Measurements from ENCODE around the gene ABCA5.

The ABCA5 gene

DNA sequence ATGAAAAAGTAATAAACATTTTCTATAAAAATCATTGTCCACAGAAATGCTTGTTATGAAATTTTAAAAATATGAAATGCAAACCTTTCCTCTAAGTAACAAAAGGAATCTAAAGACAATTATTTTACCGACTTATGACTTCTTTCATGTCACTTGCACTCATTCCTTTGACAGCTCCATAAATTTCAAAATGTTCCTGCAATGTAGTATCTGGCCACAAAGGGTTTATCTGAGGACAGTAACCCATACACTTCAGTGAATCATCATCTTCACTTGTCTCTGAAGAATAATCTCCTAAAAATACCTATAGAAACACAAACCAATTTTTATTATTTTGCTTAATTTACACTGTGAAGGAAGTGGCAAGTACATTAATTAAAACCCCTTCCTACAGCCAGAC is 72.7 kb downstream of the ABCA5 start:
- DNase-seq = no peak

GRCh38 chr17:69250641-69251040 is 76.3 kb downstream of the ABCA5 start:
- DNase-seq = no peak

- DNase-seq = peak; percentile 70 to 78
Observed at GRCh38 chr17:69246726-69247375, 80.1 kb downstream of the ABCA5 start.

DNA sequence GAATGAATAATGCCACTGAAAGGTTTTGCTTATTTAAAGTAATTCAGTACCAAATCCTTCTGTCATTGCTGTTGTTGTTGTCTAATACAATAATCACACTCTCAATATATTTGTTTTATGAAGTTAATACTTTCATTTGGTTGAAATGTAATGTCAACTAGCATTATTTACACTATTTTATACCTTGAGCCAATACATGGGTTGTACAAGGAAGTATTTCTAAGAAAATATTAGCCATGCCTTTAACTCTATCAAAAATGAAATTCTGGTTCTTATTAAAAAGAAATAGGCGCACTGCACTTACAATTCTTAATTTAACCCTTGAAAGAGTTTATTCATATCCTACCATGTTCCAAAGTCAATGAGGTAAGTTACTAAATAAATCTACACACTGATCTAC is 80.7 kb downstream of the ABCA5 start:
- no peak for DNase-seq

GRCh38 chr17:69245617-69246016 is 81.3 kb downstream of the ABCA5 start:
- DNase-seq = no peak

- DNase-seq = no peak
Observed at GRCh38 chr17:69239611-69240600, 87.0 kb downstream of the ABCA5 start.

- no peak for DNase-seq
Observed at GRCh38 chr17:69236946-69237345, 90.0 kb downstream of the ABCA5 start.

DNA sequence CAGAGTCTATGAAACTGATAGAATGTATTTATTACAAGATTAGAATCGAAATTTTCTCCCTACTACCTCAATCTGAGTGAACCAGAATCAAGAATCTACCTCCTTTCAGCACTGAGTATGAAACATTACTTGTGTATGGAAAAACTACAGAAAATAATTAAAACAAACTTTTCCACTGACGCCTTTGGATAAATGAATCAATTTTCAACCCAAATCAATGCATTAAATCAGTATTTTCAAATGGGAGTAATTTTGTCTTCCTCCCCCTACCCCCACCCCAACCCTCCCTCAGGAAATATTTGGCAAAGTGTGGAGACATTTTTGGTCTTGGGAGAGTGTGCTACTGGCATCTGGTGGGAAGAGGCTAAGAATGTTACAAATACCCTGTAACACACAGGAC is 90.5 kb downstream of the ABCA5 start:
- no peak for DNase-seq

- peak; percentile 77 to 79 for DNase-seq
Observed at GRCh38 chr17:69235338-69236058, 91.4 kb downstream of the ABCA5 start.

GRCh38 chr17:69232650-69233049 is 94.3 kb downstream of the ABCA5 start:
- no peak for DNase-seq

DNA sequence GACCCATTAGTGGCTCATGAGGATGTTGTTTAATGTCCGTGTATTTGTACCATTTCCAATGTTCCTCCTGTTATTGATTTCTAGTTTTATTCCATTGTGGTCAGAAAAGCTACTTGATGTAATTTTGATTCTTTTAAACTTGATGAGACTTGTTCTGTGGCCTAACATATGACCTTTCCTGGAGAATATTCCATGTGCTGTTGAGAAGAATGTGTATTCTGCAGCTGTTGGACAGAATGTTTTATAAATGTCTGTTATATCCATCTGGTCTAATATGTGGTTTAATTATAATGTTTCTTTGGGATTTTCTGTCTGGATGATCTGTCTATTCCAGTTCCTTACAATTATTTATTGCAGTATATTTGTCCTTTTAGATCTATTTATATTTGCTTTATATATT is 95.4 kb downstream of the ABCA5 start:
- DNase-seq = no peak

GRCh38 chr17:69230939-69231338 is 96.0 kb downstream of the ABCA5 start:
- DNase-seq = no peak

DNA sequence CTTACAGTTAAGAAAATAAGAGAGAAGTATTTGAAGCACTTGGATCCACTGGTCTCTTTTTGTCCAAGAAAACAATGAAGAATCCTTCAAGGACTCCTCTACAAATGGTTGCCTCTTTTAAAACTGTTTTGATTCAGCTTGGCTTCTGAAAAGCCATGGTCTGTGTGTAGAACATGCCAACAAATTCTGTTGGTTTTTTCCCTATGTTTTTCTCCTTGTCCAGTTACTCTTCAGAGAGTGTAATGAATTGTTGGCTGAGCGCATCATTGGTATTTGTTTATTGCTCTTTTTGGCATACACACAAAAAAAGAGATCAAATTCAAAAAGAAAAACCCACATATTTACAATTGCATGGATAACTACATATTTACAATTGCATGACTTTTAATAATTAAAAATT is 98.4 kb downstream of the ABCA5 start, which contains the start of gene ABCA10:
TSS of gene ABCA10 (minus strand) at position 249 of the 400 bp plus-strand sequence. CDS start 3,466 bp downstream, outside the sequence.
- no peak for DNase-seq

DNA sequence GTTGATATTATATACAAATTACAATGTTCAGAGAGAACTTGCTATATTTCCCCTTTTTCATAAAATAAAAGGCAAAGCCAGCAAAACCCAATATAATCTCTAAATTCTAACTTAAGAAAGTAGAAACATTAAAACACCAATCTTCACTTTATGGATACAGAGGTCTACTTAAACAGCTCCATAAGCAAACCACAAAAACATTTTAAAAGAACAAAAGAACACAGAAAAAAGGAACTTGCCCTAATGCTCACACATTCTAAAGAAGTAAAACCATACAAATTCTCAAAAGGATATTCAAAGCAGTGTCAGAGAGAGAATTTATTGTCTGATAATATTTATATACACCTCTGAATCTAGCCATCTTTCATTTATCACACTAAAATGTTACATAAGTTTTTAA is 98.9 kb downstream of the ABCA5 start:
- DNase-seq = no peak

DNA sequence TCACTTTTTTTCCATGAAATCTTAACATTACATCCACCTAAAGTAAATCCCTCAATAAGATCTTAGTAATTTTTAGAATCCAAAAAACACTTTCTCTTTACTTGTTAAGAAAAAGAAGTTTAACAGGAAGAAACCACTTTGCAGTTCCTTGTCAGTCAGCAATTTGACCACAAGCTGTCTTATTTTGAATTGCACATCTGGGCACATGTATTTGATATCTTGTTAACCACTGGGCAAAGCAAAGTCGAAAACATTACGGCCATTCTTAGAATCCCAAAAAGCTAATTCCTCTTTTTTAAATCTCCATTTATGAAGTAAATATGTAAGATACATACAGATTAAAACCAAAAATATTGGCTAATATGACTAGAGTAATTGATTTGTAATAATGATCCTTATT is 99.4 kb downstream of the ABCA5 start:
- peak; percentile 35 to 46 for DNase-seq

DNA sequence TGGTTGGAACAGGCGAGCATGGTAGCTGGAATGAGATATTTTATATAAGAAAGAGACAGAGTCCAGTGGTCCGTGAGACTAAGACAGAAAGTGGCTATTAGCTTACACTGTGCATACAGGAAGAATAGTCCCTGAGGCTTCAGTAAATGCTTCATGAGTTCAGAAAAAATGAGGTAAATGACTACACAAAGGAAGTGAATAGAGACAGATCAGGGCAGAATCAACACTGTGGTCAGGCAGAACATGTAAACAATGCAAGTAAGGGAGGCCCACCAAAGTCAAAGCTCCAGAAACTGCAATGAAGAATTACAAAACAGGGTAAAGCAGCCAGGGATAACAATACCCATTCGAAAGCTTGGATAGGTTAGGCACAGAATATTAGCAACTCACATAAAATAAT is 103.1 kb downstream of the ABCA5 start:
- no peak for DNase-seq

- no peak for DNase-seq
Observed at GRCh38 chr17:69222707-69223258, 104.2 kb downstream of the ABCA5 start.

DNA sequence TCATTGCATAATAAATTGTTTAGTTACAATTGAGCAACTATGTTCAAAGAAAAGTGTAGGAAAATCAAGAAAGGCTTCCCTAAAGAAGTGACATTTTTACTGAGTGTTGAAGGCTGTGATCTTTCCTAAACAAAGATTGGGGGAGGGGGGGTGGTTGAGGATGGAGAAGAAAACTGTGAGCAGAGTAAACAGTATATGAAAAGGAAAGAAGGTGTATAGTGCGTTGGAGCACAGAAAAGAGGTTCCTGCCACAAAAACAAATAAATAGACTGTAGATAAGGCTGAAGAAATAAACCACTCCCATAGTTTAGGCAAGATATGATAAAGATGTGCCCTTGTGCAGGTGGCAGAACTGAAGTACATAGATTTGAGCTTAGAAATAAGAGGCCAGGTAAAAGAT is 106.8 kb downstream of the ABCA5 start:
- no peak for DNase-seq

GRCh38 chr17:69218986-69219385 is 107.9 kb downstream of the ABCA5 start:
- DNase-seq = no peak

GRCh38 chr17:69213059-69213813 is 113.7 kb downstream of the ABCA5 start:
- DNase-seq = no peak

GRCh38 chr17:69208640-69209039 is 118.3 kb downstream of the ABCA5 start:
- DNase-seq = no peak

DNA sequence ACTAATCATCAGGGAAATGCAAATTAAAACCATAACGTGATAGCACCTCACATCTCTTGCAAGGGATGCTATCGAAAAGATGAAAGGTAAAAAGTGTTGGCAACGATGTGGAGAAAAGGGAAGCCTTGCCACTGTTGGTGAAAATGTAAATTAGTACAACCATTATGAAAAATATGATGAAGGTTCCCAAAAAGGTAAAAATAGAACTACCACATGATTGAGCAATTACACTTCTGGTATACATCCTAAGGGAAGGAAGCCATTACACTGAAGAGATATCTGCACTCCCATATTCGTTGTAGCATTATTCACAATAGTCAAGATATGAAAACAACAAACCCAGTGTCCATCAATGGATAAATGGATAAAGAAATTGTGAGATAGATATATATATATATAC is 119.8 kb downstream of the ABCA5 start:
- no peak for DNase-seq
